ENCODE results near the gene USH2A.

- TF ChIP-seq, protein P1, sequence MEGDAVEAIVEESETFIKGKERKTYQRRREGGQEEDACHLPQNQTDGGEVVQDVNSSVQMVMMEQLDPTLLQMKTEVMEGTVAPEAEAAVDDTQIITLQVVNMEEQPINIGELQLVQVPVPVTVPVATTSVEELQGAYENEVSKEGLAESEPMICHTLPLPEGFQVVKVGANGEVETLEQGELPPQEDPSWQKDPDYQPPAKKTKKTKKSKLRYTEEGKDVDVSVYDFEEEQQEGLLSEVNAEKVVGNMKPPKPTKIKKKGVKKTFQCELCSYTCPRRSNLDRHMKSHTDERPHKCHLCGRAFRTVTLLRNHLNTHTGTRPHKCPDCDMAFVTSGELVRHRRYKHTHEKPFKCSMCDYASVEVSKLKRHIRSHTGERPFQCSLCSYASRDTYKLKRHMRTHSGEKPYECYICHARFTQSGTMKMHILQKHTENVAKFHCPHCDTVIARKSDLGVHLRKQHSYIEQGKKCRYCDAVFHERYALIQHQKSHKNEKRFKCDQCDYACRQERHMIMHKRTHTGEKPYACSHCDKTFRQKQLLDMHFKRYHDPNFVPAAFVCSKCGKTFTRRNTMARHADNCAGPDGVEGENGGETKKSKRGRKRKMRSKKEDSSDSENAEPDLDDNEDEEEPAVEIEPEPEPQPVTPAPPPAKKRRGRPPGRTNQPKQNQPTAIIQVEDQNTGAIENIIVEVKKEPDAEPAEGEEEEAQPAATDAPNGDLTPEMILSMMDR (IDR thresholded peaks at IDR 0.05): no peak
- TF ChIP-seq RAD21 (conservative IDR thresholded peaks at IDR 0.05 in 1 of 2, IDR thresholded peaks at IDR 0.05 in 1 of 2): no peak
- no peak for TF ChIP-seq CHD4 (IDR thresholded peaks at IDR 0.05; ENCODE audit: borderline replicate concordance)
- TF ChIP-seq JUNB (IDR thresholded peaks at IDR 0.05): no peak
- no peak for TF ChIP-seq ZFP36 (IDR thresholded peaks at IDR 0.05; ENCODE audit: borderline replicate concordance, partially characterized antibody)
- no peak for TF ChIP-seq ZC3H11A (IDR thresholded peaks at IDR 0.05)
- no peak for TF ChIP-seq EHMT2 (IDR thresholded peaks at IDR 0.05; ENCODE audit: low read depth)
- TF ChIP-seq POLR2A (IDR thresholded peaks at IDR 0.05; ENCODE audit: low read length): no peak
- TF ChIP-seq, protein P2, sequence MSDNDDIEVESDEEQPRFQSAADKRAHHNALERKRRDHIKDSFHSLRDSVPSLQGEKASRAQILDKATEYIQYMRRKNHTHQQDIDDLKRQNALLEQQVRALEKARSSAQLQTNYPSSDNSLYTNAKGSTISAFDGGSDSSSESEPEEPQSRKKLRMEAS (IDR thresholded peaks at IDR 0.05): no peak
- no peak for TF ChIP-seq EHF (CRISPR knock-in tag; IDR thresholded peaks at IDR 0.05)
- TF ChIP-seq PHF8 (IDR thresholded peaks at IDR 0.05; ENCODE audit: borderline replicate concordance, low read depth): no peak
Observed at GRCh38 chr1:216140730-216141524, 282.3 kb downstream of the USH2A start.
